ENCODE results near the gene MAP3K8.
"Not testable (repeated sequence)": the region's sequence is repeated elsewhere in the genome, so short reads cannot be mapped to it uniquely, and the experiment has no call there.

The MAP3K8 gene

GRCh38 chr10:30422981-30423654 is 10.9 kb upstream of the MAP3K8 start:
- peak; percentile 36 for DNase-seq

GRCh38 chr10:30423655-30424275 is 10.2 kb upstream of the MAP3K8 start:
- not testable (repeated sequence) for DNase-seq

GRCh38 chr10:30425336-30426075 is 8.5 kb upstream of the MAP3K8 start:
- no peak for DNase-seq

GRCh38 chr10:30430544-30431298 is 3.3 kb upstream of the MAP3K8 start:
- DNase-seq, result no peak

- peak; percentile 55 for DNase-seq
Measured at GRCh38 chr10:30431435-30431911, 2.5 kb upstream of the MAP3K8 start.

GRCh38 chr10:30432622-30433305 is 1.2 kb upstream of the MAP3K8 start:
- DNase-seq, result peak; percentile 39

- peak; percentile 86 for DNase-seq
Measured at GRCh38 chr10:30433306-30433729, 666 bp upstream of the MAP3K8 start.

- peak; percentile 73 for DNase-seq
Measured at GRCh38 chr10:30434273-30435072, 489 bp downstream of the MAP3K8 start.

GRCh38 chr10:30435073-30435422 is 1.1 kb downstream of the MAP3K8 start:
- peak; percentile 49 for DNase-seq

GRCh38 chr10:30435499-30436167 is 1.6 kb downstream of the MAP3K8 start:
- not testable (repeated sequence) for DNase-seq

GRCh38 chr10:30436191-30436611 is 2.2 kb downstream of the MAP3K8 start:
- peak; percentile 62 for DNase-seq

GRCh38 chr10:30436671-30437030 is 2.7 kb downstream of the MAP3K8 start:
- no peak for DNase-seq

GRCh38 chr10:30437031-30437841 is 3.3 kb downstream of the MAP3K8 start:
- peak; percentile 60 for DNase-seq

- peak; percentile 56 for DNase-seq
Measured at GRCh38 chr10:30438021-30438850, 4.3 kb downstream of the MAP3K8 start.

GRCh38 chr10:30439931-30440330 is 5.9 kb downstream of the MAP3K8 start:
- DNase-seq, result no peak

GRCh38 chr10:30442019-30442606 is 8.1 kb downstream of the MAP3K8 start:
- DNase-seq, result no peak

GRCh38 chr10:30443049-30443448 is 9.1 kb downstream of the MAP3K8 start:
- DNase-seq, result no peak

- DNase-seq, result peak; percentile 90
Measured at GRCh38 chr10:30445711-30446110, 11.7 kb downstream of the MAP3K8 start.

All from fibroblast of skin of scalp (primary cell).